Natural killer cell (primary cell): ENCODE results near the gene DLG1. TPM values are rescaled to one million over a fixed set of nuclear protein-coding genes. Genes with fewer than 3 reads are reported as not detected.

ENCODE experiments used
- ATAC-seq, 3 donors: fragments of 150-1000 bp in 2 of 3; fragments of 200-7000 bp in 1 of 3; cut with Tn5 transposase; 1 replicate in 1 of 3; 2 replicates in 2 of 3; pipeline ENCODE4 v1.10.0; 2021; ENCODE audit warnings: mild to moderate bottlenecking in 2 of 3, moderate library complexity in 2 of 3
- DNase-seq, 2 donors: peaks; one replicate each; pipeline versions ENCODE4 v3.0.0 to v3.0.0-alpha.2; 2013 to 2021; ENCODE audit warnings: mixed read lengths in 1 of 2
- H3K27ac ChIP-seq: one replicate; pipeline ENCODE4 v1.5.1; 2013; ENCODE audit warnings: mild to moderate bottlenecking, low read length
- H3K27me3 ChIP-seq: one replicate; pipeline ENCODE4 v1.6.1; 2013; ENCODE audit warnings: low read length; ENCODE audit not compliant: control insufficient read depth, insufficient read depth
- H3K36me3 ChIP-seq: one replicate; pipeline ENCODE4 v1.6.1; 2013; ENCODE audit warnings: low read length; ENCODE audit not compliant: control insufficient read depth, insufficient read depth
- H3K4me1 ChIP-seq: one replicate; pipeline ENCODE4 v1.6.1; 2013; ENCODE audit warnings: low read length; ENCODE audit not compliant: control insufficient read depth, insufficient read depth
- H3K4me3 ChIP-seq: one replicate; pipeline ENCODE4 v1.5.1; 2013; ENCODE audit warnings: low read length
- H3K9me3 ChIP-seq: one replicate; pipeline ENCODE4 v1.6.1; 2013; ENCODE audit warnings: low read length; ENCODE audit not compliant: control insufficient read depth, insufficient read depth
- H3K27ac Mint-ChIP-seq, 2 donors: one replicate each; pipeline ENCODE4 v1.8.0; 2022; ENCODE audit warnings: mild to moderate bottlenecking in 2 of 2, mixed read lengths in 2 of 2, moderate library complexity in 1 of 2
- H3K27me3 Mint-ChIP-seq, 2 donors: one replicate each; pipeline ENCODE4 v1.8.0; 2022; ENCODE audit warnings: low read depth in 2 of 2, mixed read lengths in 2 of 2
- H3K36me3 Mint-ChIP-seq: one replicate; pipeline ENCODE4 v1.8.0; 2022; ENCODE audit warnings: mixed read lengths
- H3K4me1 Mint-ChIP-seq, 2 donors: one replicate each; pipeline ENCODE4 v1.8.0; 2022; ENCODE audit warnings: mixed read lengths in 2 of 2
- H3K4me3 Mint-ChIP-seq: one replicate; pipeline ENCODE4 v1.8.0; 2022; ENCODE audit warnings: mild to moderate bottlenecking, moderate library complexity, mixed read lengths
- H3K9me3 Mint-ChIP-seq, 2 donors: one replicate each; pipeline ENCODE4 v1.8.0; 2022; ENCODE audit warnings: mixed read lengths in 2 of 2
- WGBS: methylation state at CpG from one replicate; pipeline ENCODE4 v1.1.7; 2013; ENCODE audit warnings: missing lambda C conversion rate; ENCODE audit not compliant: insufficient coverage; 5-methylcytosine and 5-hydroxymethylcytosine counted together
- intact Hi-C: fragments of 100-400 bp; cut with micrococcal nuclease; formaldehyde crosslinking; loops from one replicate; pipeline ENCODE4 v1.14.2; 2022
- total RNA-seq, 4 donors: library from RNA; stranded (reverse); fragments of 120-200 nt in 1 of 4; gene quantifications; one replicate each; pipeline versions ENCODE4 v1.2.3 to v1.2.4, GENCODE V29; 2013 to 2022
- TF ChIP-seq, protein P1 (sequence below): fragments of 200-600 bp; IDR thresholded peaks from one replicate; pipeline ENCODE4 v1.8.0; 2022; ENCODE audit warnings: antibody characterized with exemption

Gene DLG1
- total RNA-seq, 3 donors from 2014 or later (not counting 1 experiment from before 2014, with no cell fraction given) = 82.0 to 91.8 (median 89.0) TPM

DNA sequence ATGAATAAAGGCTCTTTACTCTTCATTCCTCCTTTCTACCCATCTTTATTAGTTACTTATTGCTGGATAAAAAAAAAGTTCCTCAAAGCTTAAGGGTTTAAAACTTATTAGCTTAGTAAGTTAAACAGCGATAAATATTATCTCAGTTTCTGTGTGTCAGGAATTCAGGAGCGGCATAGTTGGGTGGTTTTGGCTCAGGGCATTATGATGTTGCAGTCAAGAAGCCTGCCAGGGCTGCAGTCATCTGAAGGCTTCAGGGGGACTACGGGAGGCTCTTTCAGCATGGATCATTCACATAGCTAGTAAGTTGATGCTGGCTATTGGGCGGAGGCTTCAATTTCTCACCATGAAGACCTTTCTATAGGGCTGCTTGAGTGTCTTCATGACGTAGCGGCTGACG, 1.9 kb upstream of the DLG1 start:
- Histone ChIP-seq H3K4me1 (peaks cover 19% of the 10 kb centered on the region), H3K36me3 (no peaks in the 10 kb centered on the region), H3K4me3 (no peak overlapping the region), H3K9me3 (no peaks in the 10 kb centered on the region), H3K27me3 (no peaks in the 10 kb centered on the region), H3K27ac (no peak overlapping the region)
- no peaks in the 10 kb centered on the region for H3K36me3 Mint-ChIP-seq
- peaks cover 15 to 17% of the 10 kb centered on the region in 2 donors for H3K27me3 Mint-ChIP-seq
- DNase-seq (no peak), ATAC-seq (no peak)
- TF ChIP-seq, protein P1, sequence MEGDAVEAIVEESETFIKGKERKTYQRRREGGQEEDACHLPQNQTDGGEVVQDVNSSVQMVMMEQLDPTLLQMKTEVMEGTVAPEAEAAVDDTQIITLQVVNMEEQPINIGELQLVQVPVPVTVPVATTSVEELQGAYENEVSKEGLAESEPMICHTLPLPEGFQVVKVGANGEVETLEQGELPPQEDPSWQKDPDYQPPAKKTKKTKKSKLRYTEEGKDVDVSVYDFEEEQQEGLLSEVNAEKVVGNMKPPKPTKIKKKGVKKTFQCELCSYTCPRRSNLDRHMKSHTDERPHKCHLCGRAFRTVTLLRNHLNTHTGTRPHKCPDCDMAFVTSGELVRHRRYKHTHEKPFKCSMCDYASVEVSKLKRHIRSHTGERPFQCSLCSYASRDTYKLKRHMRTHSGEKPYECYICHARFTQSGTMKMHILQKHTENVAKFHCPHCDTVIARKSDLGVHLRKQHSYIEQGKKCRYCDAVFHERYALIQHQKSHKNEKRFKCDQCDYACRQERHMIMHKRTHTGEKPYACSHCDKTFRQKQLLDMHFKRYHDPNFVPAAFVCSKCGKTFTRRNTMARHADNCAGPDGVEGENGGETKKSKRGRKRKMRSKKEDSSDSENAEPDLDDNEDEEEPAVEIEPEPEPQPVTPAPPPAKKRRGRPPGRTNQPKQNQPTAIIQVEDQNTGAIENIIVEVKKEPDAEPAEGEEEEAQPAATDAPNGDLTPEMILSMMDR = no peak
- peaks cover 37 to 48% of the 10 kb centered on the region in 2 donors for H3K4me1 Mint-ChIP-seq
- H3K9me3 Mint-ChIP-seq = no peaks in the 10 kb centered on the region
- H3K4me3 Mint-ChIP-seq = no peak overlapping the region
- WGBS = 98% methylated on average over 7 of the region's 7 CpGs
- no peak overlapping the region for H3K27ac Mint-ChIP-seq
- intact Hi-C loops = no loop called here

DNA sequence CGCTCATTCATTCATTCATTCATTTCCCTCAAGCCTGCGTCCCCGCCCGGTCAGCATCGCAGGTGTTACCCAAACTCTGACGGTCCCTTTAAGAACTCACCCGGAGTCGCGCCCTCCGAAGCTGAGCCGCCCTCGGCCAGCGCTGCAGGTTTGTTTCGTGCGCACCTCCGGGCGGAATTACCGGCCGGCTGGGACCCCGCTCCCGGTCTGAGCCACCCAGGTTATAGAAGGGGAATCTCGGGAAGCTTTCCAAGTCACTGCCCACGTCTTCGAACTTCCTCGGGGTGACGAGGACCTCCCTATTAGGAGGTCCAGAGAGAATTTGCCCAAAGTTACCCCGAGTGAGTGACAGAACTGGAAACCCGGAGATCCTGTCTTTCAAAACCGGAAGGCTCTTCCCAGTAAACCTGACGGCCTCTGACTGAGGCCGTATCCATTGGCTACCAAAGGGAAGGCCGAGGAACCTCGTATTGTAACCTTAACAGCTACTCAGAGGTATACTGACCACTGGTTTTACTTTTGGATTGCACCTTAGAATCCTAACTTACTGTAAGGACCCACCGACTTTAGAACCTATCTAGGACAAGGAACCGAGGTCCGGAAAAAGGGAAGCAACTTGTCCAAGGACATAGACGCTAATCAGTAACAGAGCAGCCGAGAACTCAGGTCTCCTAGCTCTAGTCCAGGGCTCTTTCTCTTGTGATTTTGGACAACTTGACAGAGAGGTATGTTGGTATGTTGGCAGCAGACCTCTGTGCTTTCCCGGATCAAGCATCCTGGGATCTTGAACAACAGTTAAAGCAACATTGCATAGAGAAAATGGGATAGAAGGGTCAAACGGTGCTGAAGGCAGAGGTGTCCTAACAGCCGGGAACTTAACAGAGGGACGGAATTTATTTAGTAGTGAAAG, 788 bp upstream of the DLG1 start:
- Mint-ChIP-seq H3K36me3 (no peaks in the 10 kb centered on the region), H3K9me3 (no peaks in the 10 kb centered on the region), H3K4me1 (peaks cover 37 to 48% of the 10 kb centered on the region in 2 donors), H3K27ac (peak overlapping the region; percentile 91 to 95), H3K4me3 (peak overlapping the region; percentile 95), H3K27me3 (peaks cover 6 to 11% of the 10 kb centered on the region in 2 donors)
- H3K4me1 ChIP-seq = peaks cover 19% of the 10 kb centered on the region
- ATAC-seq (peak in 1 of 3 donors; percentile 9), DNase-seq (peak in 1 of 2 donors; percentile 54)
- 11% methylated on average over 42 of the region's 42 CpGs for WGBS
- no peaks in the 10 kb centered on the region for H3K9me3 ChIP-seq
- no peaks in the 10 kb centered on the region for H3K27me3 ChIP-seq
- intact Hi-C loops = no loop called here
- peaks cover 5% of the 10 kb centered on the region for H3K36me3 ChIP-seq
- TF ChIP-seq, protein P1 = no peak
- no peak overlapping the region for H3K27ac ChIP-seq
- peak overlapping the region; percentile 97 for H3K4me3 ChIP-seq

DNA sequence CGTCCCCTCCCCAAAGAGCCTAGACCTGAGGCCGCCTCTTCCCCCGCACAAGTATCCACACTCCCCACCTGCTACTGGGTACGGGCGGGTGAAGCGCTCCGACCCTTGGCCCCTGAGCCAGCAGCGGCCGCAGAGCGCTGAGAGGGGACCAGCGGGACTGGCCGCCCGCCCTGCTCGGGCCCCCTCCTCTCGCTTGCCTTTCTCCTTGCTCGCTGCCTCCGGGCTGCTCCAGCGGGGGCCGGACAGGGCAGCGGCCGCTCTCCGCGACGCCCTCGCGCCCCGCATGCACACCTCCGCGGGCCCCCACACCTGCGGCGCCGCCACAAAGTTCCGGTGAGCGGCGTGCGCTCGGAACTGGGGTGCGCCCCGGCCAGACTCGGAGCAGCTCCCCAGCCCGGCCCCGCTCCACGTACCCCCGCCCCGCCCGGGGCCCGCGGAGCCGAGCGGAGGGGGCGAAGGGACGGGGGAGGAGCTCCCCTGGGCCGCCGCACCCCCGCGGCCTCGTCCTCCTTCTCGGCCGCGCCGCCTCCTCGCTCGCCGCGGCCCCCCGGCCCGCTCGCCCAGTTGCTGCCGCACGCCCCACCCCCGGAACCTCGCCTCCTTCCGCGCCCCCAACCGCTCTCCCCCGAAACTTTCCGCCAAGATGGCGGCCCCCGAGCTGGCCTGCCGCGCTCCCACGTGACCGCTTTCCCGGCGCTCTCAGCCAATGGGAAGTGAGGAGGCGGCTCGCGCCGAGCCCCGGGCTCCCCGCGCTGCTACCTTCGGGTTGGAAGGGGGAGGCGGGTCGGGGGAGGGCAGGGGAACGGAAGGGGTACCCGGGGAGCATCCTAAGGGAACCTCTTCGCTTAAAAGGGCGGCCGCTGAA, 704 bp downstream of the DLG1 start:
- Mint-ChIP-seq H3K4me1 (peaks cover 31 to 41% of the 10 kb centered on the region in 2 donors), H3K27ac (peak overlapping the region; percentile 91 to 95), H3K4me3 (peak overlapping the region; percentile 95), H3K9me3 (no peaks in the 10 kb centered on the region), H3K27me3 (peaks cover 6 to 7% of the 10 kb centered on the region in 2 donors), H3K36me3 (no peaks in the 10 kb centered on the region)
- Histone ChIP-seq H3K4me3 (peak overlapping the region; percentile 97), H3K9me3 (no peaks in the 10 kb centered on the region), H3K27me3 (no peaks in the 10 kb centered on the region), H3K36me3 (peaks cover 5% of the 10 kb centered on the region), H3K4me1 (peaks cover 16% of the 10 kb centered on the region), H3K27ac (peak overlapping the region; percentile 73)
- ATAC-seq (peak; percentile 76 to 89 (median 82)), DNase-seq (peak; percentile 79 to 93)
- under 1% methylated on average over 100 of the region's 100 CpGs for WGBS
- TF ChIP-seq, protein P1 = no peak
- intact Hi-C loops = no loop called here
